Trophoblast cell (in vitro differentiated cells and primary cell): ENCODE data around the gene SLC2A10.

Source experiments
- DNase-seq, 2 donors: peaks; one replicate each; pipeline ENCODE4 v3.0.0-alpha.2; 2016
- H2AFZ ChIP-seq: 2 replicates; pipeline ENCODE4 v1.6.1; 2013; ENCODE audit warnings: low read length, moderate library complexity, mild to moderate bottlenecking; ENCODE audit not compliant: insufficient read depth, poor library complexity
- H2AK5ac ChIP-seq: 2 replicates; pipeline ENCODE4 v1.6.1; 2013; ENCODE audit warnings: mild to moderate bottlenecking, low read length
- H2BK120ac ChIP-seq: 2 replicates; pipeline ENCODE4 v1.6.1; 2013; ENCODE audit warnings: low read length, mild to moderate bottlenecking, moderate library complexity; ENCODE audit not compliant: insufficient read depth, poor library complexity
- H2BK12ac ChIP-seq: 2 replicates; pipeline ENCODE4 v1.6.1; 2013; ENCODE audit warnings: mild to moderate bottlenecking, low read length, moderate library complexity
- H2BK5ac ChIP-seq: 2 replicates; pipeline ENCODE4 v1.6.1; 2013; ENCODE audit warnings: low read length, low read depth, moderate library complexity, mild to moderate bottlenecking; ENCODE audit not compliant: poor library complexity
- H3K14ac ChIP-seq: 2 replicates; pipeline ENCODE4 v1.6.1; 2013; ENCODE audit warnings: mild to moderate bottlenecking, low read length
- H3K18ac ChIP-seq: 2 replicates; pipeline ENCODE4 v1.6.1; 2013; ENCODE audit warnings: mild to moderate bottlenecking, low read length
- H3K23ac ChIP-seq: 2 replicates; pipeline ENCODE4 v1.6.1; 2013; ENCODE audit warnings: low read length
- H3K27ac ChIP-seq: 2 replicates; pipeline ENCODE4 v1.5.1; 2013; ENCODE audit warnings: low read depth, mild to moderate bottlenecking, inconsistent platforms, low read length, moderate library complexity
- H3K27me3 ChIP-seq: 2 replicates; pipeline ENCODE4 v1.6.1; 2013; ENCODE audit warnings: inconsistent platforms, mild to moderate bottlenecking, low read length, moderate library complexity; ENCODE audit not compliant: insufficient read depth
- H3K36me3 ChIP-seq, 2 experiments: 1 replicate in 1 of 2; 2 replicates in 1 of 2; pipeline ENCODE4 v1.6.1; 2013; ENCODE audit warnings: low read length in 2 of 2, mild to moderate bottlenecking in 2 of 2, moderate library complexity in 1 of 2; ENCODE audit not compliant: insufficient read depth in 2 of 2, control insufficient read depth in 1 of 2
- H3K4ac ChIP-seq: 2 replicates; pipeline ENCODE4 v1.6.1; 2013; ENCODE audit warnings: low read depth, mild to moderate bottlenecking, low read length, moderate library complexity
- H3K4me1 ChIP-seq, 2 experiments: 1 replicate in 1 of 2; 2 replicates in 1 of 2; pipeline ENCODE4 v1.6.1; 2013; ENCODE audit warnings: low read length in 2 of 2, mild to moderate bottlenecking in 2 of 2, moderate library complexity in 1 of 2; ENCODE audit not compliant: insufficient read depth in 2 of 2, control insufficient read depth in 1 of 2
- H3K4me2 ChIP-seq: 2 replicates; pipeline ENCODE4 v1.6.1; 2013; ENCODE audit warnings: inconsistent platforms, mild to moderate bottlenecking, low read length, moderate library complexity
- H3K4me3 ChIP-seq: 2 replicates; pipeline ENCODE4 v1.5.1; 2013; ENCODE audit warnings: mild to moderate bottlenecking, low read depth, low read length, inconsistent platforms
- H3K79me1 ChIP-seq: one replicate; pipeline ENCODE4 v1.6.1; 2013; ENCODE audit warnings: low read length
- H3K79me2 ChIP-seq: 2 replicates; pipeline ENCODE4 v1.6.1; 2013; ENCODE audit warnings: low read length, mild to moderate bottlenecking; ENCODE audit not compliant: control insufficient read depth, insufficient read depth, poor library complexity
- H3K9ac ChIP-seq: 2 replicates; pipeline ENCODE4 v1.6.1; 2013; ENCODE audit warnings: mild to moderate bottlenecking, low read length
- H3K9me3 ChIP-seq: 2 replicates; pipeline ENCODE4 v1.6.1; 2013; ENCODE audit warnings: low read depth, mild to moderate bottlenecking, control low read depth, inconsistent platforms, low read length; ENCODE audit not compliant: insufficient read depth
- H4K12ac ChIP-seq: 2 replicates; pipeline ENCODE4 v1.6.1; 2013; ENCODE audit warnings: low read depth, mild to moderate bottlenecking, low read length, moderate library complexity
- H4K8ac ChIP-seq: 2 replicates; pipeline ENCODE4 v1.6.1; 2013; ENCODE audit warnings: low read depth, mild to moderate bottlenecking, low read length, moderate library complexity
- H4K91ac ChIP-seq: one replicate; pipeline ENCODE4 v1.6.1; 2013; ENCODE audit warnings: low read depth, mild to moderate bottlenecking, low read length, moderate library complexity
- WGBS: extraction: QIAGEN DNeasy Blood & Tissue Kit; methylation state at CpG from one replicate; pipeline ENCODE4 v1.1.7; 2013; ENCODE audit warnings: missing lambda C conversion rate; ENCODE audit not compliant: insufficient read length, insufficient coverage; ENCODE audit errors: extremely low coverage; 5-methylcytosine and 5-hydroxymethylcytosine counted together

The SLC2A10 gene

GRCh38 chr20:46702447-46703203 is 6.8 kb upstream of the SLC2A10 start:
- Histone ChIP-seq H3K23ac (no peak overlapping the region), H3K4ac (no peak overlapping the region), H4K91ac (no peak overlapping the region), H4K12ac (no peak overlapping the region), H3K36me3 (no peaks in the 10 kb centered on the region), H2BK120ac (no peak overlapping the region), H3K9ac (no peak overlapping the region), H3K4me2 (no peak overlapping the region), H3K4me1 (peaks cover 5 to 9% of the 10 kb centered on the region in 2 experiments), H2AFZ (no peak overlapping the region), H3K14ac (no peak overlapping the region), H3K27me3 (no peaks in the 10 kb centered on the region), H2BK5ac (no peak overlapping the region), H4K8ac (peak overlapping the region; percentile 65), H3K18ac (no peak overlapping the region), H3K4me3 (no peak overlapping the region), H3K27ac (no peak overlapping the region), H3K9me3 (no peaks in the 10 kb centered on the region), H2BK12ac (no peak overlapping the region), H3K79me2 (no peaks in the 10 kb centered on the region), H2AK5ac (no peak overlapping the region), H3K79me1 (no peaks in the 10 kb centered on the region)
- peak in 1 of 2 donors; percentile 34 for DNase-seq
- no CpG with 5 or more reads among the region's 8 CpGs for WGBS

- Histone ChIP-seq H4K12ac (no peak overlapping the region), H3K79me2 (no peaks in the 10 kb centered on the region), H3K9ac (no peak overlapping the region), H3K27me3 (no peaks in the 10 kb centered on the region), H2BK120ac (no peak overlapping the region), H3K23ac (no peak overlapping the region), H3K4me1 (peaks cover 5 to 9% of the 10 kb centered on the region in 2 experiments), H3K9me3 (no peaks in the 10 kb centered on the region), H2AK5ac (no peak overlapping the region), H4K8ac (no peak overlapping the region), H3K4ac (no peak overlapping the region), H3K4me2 (no peak overlapping the region), H3K18ac (no peak overlapping the region), H2AFZ (no peak overlapping the region), H3K79me1 (no peaks in the 10 kb centered on the region), H2BK5ac (no peak overlapping the region), H3K36me3 (no peaks in the 10 kb centered on the region), H3K14ac (no peak overlapping the region), H3K27ac (no peak overlapping the region), H3K4me3 (no peak overlapping the region), H4K91ac (no peak overlapping the region), H2BK12ac (no peak overlapping the region)
- whole genome bisulfite sequencing = no CpG with 5 or more reads among the region's 3 CpGs
- DNase-seq = peak; percentile 54 to 58
These were observed 6.0 kb upstream of the SLC2A10 start for GRCh38 chr20:46703435-46703834.

- peaks cover 6% of the 10 kb centered on the region for H3K79me2 ChIP-seq
- no peak for DNase-seq
- H3K4me1 ChIP-seq = peaks cover 9 to 12% of the 10 kb centered on the region in 2 experiments
- WGBS = no CpG with 5 or more reads among the region's 7 CpGs
- no peak overlapping the region for H3K14ac ChIP-seq
- no peak overlapping the region for H3K23ac ChIP-seq
- no peak overlapping the region for H3K4ac ChIP-seq
- no peak overlapping the region for H2BK12ac ChIP-seq
- no peak overlapping the region for H3K18ac ChIP-seq
- no peak overlapping the region for H3K4me3 ChIP-seq
- H2AFZ ChIP-seq = no peak overlapping the region
- H3K79me1 ChIP-seq = peaks cover 9% of the 10 kb centered on the region
- no peaks in the 10 kb centered on the region for H3K9me3 ChIP-seq
- H3K4me2 ChIP-seq = no peak overlapping the region
- no peak overlapping the region for H2AK5ac ChIP-seq
- H2BK120ac ChIP-seq = no peak overlapping the region
- no peak overlapping the region for H4K12ac ChIP-seq
- no peaks in the 10 kb centered on the region for H3K27me3 ChIP-seq
- no peaks in the 10 kb centered on the region for H3K36me3 ChIP-seq
- no peak overlapping the region for H3K27ac ChIP-seq
- H3K9ac ChIP-seq = no peak overlapping the region
- no peak overlapping the region for H2BK5ac ChIP-seq
- H4K91ac ChIP-seq = no peak overlapping the region
- H4K8ac ChIP-seq = no peak overlapping the region
These were observed 4.6 kb upstream of the SLC2A10 start for GRCh38 chr20:46704714-46705377.

- Histone ChIP-seq H3K27ac (no peak overlapping the region), H3K9ac (no peak overlapping the region), H4K8ac (no peak overlapping the region), H3K23ac (no peak overlapping the region), H4K12ac (no peak overlapping the region), H3K9me3 (no peaks in the 10 kb centered on the region), H3K79me1 (peaks cover 12% of the 10 kb centered on the region), H2AK5ac (no peak overlapping the region), H3K36me3 (no peaks in the 10 kb centered on the region), H3K79me2 (peaks cover 9% of the 10 kb centered on the region), H2BK120ac (no peak overlapping the region), H2BK12ac (no peak overlapping the region), H3K14ac (no peak overlapping the region), H3K4me1 (peaks cover 7 to 14% of the 10 kb centered on the region in 2 experiments), H4K91ac (no peak overlapping the region), H3K4me2 (no peak overlapping the region), H3K18ac (no peak overlapping the region), H3K27me3 (no peaks in the 10 kb centered on the region), H2BK5ac (no peak overlapping the region), H3K4me3 (no peak overlapping the region), H2AFZ (no peak overlapping the region), H3K4ac (no peak overlapping the region)
- DNase-seq = no peak
- no CpG with 5 or more reads among the region's 4 CpGs for WGBS
These were observed 4.1 kb upstream of the SLC2A10 start for GRCh38 chr20:46705378-46705729.
